Panc1 (cell line): Measurements from ENCODE around the gene OR9Q1. TPM values are rescaled to one million over a fixed set of nuclear protein-coding genes. Genes with fewer than 3 reads are reported as not detected.

Source experiments
- ATAC-seq: fragments of 200-7000 bp; cut with Tn5 transposase; 2 replicates; pipeline ENCODE4 v1.9.1; 2020; ENCODE audit warnings: mild to moderate bottlenecking, moderate library complexity
- BruUV-seq: library from RNA; stranded (reverse); fragments of 400-500 nt; replicated peaks from 2 replicates; lab custom pipeline; 2021; lab: Mats Ljungman, UMichigan
- CTCF ChIA-PET: fragments of 300-600 bp; sonication (Branson Sonifier 250); formaldehyde crosslinking; loops from one replicate; lab custom pipeline; 2022; ENCODE audit warnings: antibody characterized with exemption; lab: Charles Lee
- POLR2A ChIA-PET: fragments of 300-600 bp; sonication (Branson Sonifier 250); formaldehyde crosslinking; loops from one replicate; lab custom pipeline; 2022; ENCODE audit warnings: antibody characterized with exemption; lab: Charles Lee
- DNase-seq: peaks from one replicate; pipeline ENCODE4 v3.0.0-alpha.2; 2010; ENCODE audit warnings: low read depth, low spot score
- H3K27ac ChIP-seq: 2 replicates; pipeline ENCODE4 v1.5.1; 2011; ENCODE audit warnings: mild to moderate bottlenecking, low read length, inconsistent platforms
- H3K27me3 ChIP-seq: fragments of 200-500 bp; sonication (Bioruptor generic); 2 replicates; pipeline ENCODE4 v1.6.0; 2014; ENCODE audit warnings: low read length, inconsistent platforms; ENCODE audit not compliant: control insufficient read depth, insufficient read depth
- H3K36me3 ChIP-seq: fragments of 200-500 bp; sonication (Bioruptor generic); 2 replicates; pipeline ENCODE4 v1.5.1; 2014; ENCODE audit warnings: inconsistent platforms, mild to moderate bottlenecking, low read length, moderate library complexity; ENCODE audit not compliant: control insufficient read depth, insufficient read depth
- H3K4me1 ChIP-seq: 2 replicates; pipeline ENCODE4 v1.5.1; 2011; ENCODE audit warnings: inconsistent platforms, mild to moderate bottlenecking, low read length, moderate library complexity; ENCODE audit not compliant: control insufficient read depth, insufficient read depth
- H3K4me3 ChIP-seq, 2 experiments: 2 replicates each; pipeline ENCODE4 v1.5.1; 2011 to 2012; ENCODE audit warnings: low read depth in 2 of 2, low read length in 2 of 2, mild to moderate bottlenecking in 2 of 2, inconsistent platforms in 1 of 2, moderate library complexity in 1 of 2
- H3K9me3 ChIP-seq: fragments of 200-500 bp; sonication (Bioruptor generic); 2 replicates; pipeline ENCODE4 v1.5.1; 2014; ENCODE audit warnings: low read depth, mild to moderate bottlenecking, inconsistent platforms, low read length, moderate library complexity; ENCODE audit not compliant: control insufficient read depth, insufficient read depth
- CTCF ChIP-seq: fragments of 450-650 bp; IDR thresholded peaks from 2 replicates; pipeline ENCODE4 v1.5.1; 2017; ENCODE audit warnings: mild to moderate bottlenecking
- POLR2AphosphoS5 ChIP-seq: IDR thresholded peaks from 2 replicates; pipeline ENCODE4 v1.6.1; 2012; ENCODE audit warnings: mild to moderate bottlenecking, low read depth, low read length, moderate library complexity
- REST ChIP-seq, 2 experiments: IDR thresholded peaks; 2 replicates each; pipeline ENCODE4 v1.6.1; 2011 to 2012; ENCODE audit warnings: low read depth in 2 of 2, control low read depth in 1 of 2, low read length in 1 of 2, mild to moderate bottlenecking in 1 of 2, moderate library complexity in 1 of 2; ENCODE audit not compliant: insufficient read depth in 1 of 2
- SIN3A ChIP-seq: IDR thresholded peaks from 2 replicates; pipeline ENCODE4 v1.6.1; 2012; ENCODE audit warnings: low read depth, mild to moderate bottlenecking, low read length, moderate library complexity, borderline replicate concordance; ENCODE audit not compliant: insufficient read depth
- TCF7L2 ChIP-seq: IDR thresholded peaks from 2 replicates; pipeline ENCODE4 v1.6.1; 2011; ENCODE audit warnings: mild to moderate bottlenecking, low read depth, low read length, inconsistent platforms
- in situ Hi-C: cut with HindIII; loops from 2 replicates; pipeline ENCODE4 v1.10.0; 2016; ENCODE audit warnings: low sequenced_read_pairs, low pct_unique_long_range_greater_than_20kb
- intact Hi-C: fragments of 100-400 bp; cut with micrococcal nuclease; formaldehyde crosslinking; loops from one replicate; pipeline ENCODE4 v1.10.0; 2022; ENCODE audit not compliant: unreplicated experiment
- total RNA-seq: library from RNA; stranded (reverse); gene quantifications from one replicate; pipeline ENCODE4 v1.2.1, GENCODE V29; 2021; ENCODE audit not compliant: unreplicated experiment

Gene OR9Q1
- total RNA-seq, 1 experiment from 2014 or later = not detected

GRCh38 chr11:58222721-58223120 lies 199.0 kb downstream of the OR9Q1 start:
- CTCF ChIA-PET = no interaction called here

GRCh38 chr11:58227956-58228615 lies 204.4 kb downstream of the OR9Q1 start:
- BruUV-seq = no TSS peak
- in situ Hi-C loops (no loop called here), intact Hi-C loops (no loop called here)
- TF ChIP-seq SIN3A (no peak), REST (IDR thresholded peaks at IDR 0.05; ENCODE audit: insufficient read depth in 1 of 2, low read depth in 2 of 2, low read length in 1 of 2) (no peak), CTCF (no peak), POLR2AphosphoS5 (no peak), TCF7L2 (no peak)
- Histone ChIP-seq H3K4me1 (no peaks in the 10 kb centered on the region), H3K36me3 (no peaks in the 10 kb centered on the region), H3K27me3 (no peaks in the 10 kb centered on the region), H3K9me3 (no peaks in the 10 kb centered on the region), H3K27ac (no peak overlapping the region), H3K4me3 (no peak overlapping the region)
- ChIA-PET CTCF (no interaction called here), POLR2A (no interaction called here)
- no peak for ATAC-seq
- no peak for DNase-seq

More at GRCh38 chr11:58222721-58223120, 199.0 kb downstream of the OR9Q1 start:
- in situ Hi-C loops (no loop called here), intact Hi-C loops (no loop called here)
- POLR2A ChIA-PET = no interaction called here
- Histone ChIP-seq H3K4me1 (no peaks in the 10 kb centered on the region), H3K27ac (no peak overlapping the region), H3K9me3 (no peaks in the 10 kb centered on the region), H3K4me3 (no peak overlapping the region), H3K36me3 (no peaks in the 10 kb centered on the region), H3K27me3 (no peaks in the 10 kb centered on the region)
- ATAC-seq = no peak
- DNase-seq = no peak
- BruUV-seq = no TSS peak
- no peak for TF ChIP-seq TCF7L2
- TF ChIP-seq CTCF = no peak
- no peak for TF ChIP-seq REST (IDR thresholded peaks at IDR 0.05; ENCODE audit: insufficient read depth in 1 of 2, low read depth in 2 of 2, low read length in 1 of 2)
- no peak for TF ChIP-seq POLR2AphosphoS5
- no peak for TF ChIP-seq SIN3A
